ENCODE results near the gene SRR. TPM values are rescaled to one million over a fixed set of nuclear protein-coding genes. Genes with fewer than 3 reads are reported as not detected.

Gene SRR
- total RNA-seq, 1 donor from 2014 or later = 16.3 TPM

GRCh38 chr17:2336852-2337543, 33.2 kb downstream of the SRR start, which contains the start of gene SGSM2:
Gene SGSM2, plus strand, starts transcription at chr17:2337501. Its CDS starts 188 bp downstream, at chr17:2337689.
- TF ChIP-seq, protein P1, sequence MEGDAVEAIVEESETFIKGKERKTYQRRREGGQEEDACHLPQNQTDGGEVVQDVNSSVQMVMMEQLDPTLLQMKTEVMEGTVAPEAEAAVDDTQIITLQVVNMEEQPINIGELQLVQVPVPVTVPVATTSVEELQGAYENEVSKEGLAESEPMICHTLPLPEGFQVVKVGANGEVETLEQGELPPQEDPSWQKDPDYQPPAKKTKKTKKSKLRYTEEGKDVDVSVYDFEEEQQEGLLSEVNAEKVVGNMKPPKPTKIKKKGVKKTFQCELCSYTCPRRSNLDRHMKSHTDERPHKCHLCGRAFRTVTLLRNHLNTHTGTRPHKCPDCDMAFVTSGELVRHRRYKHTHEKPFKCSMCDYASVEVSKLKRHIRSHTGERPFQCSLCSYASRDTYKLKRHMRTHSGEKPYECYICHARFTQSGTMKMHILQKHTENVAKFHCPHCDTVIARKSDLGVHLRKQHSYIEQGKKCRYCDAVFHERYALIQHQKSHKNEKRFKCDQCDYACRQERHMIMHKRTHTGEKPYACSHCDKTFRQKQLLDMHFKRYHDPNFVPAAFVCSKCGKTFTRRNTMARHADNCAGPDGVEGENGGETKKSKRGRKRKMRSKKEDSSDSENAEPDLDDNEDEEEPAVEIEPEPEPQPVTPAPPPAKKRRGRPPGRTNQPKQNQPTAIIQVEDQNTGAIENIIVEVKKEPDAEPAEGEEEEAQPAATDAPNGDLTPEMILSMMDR (IDR thresholded peaks at IDR 0.05) = no peak
- Mint-ChIP-seq H3K36me3 (ENCODE audit: unreplicated experiment) (peaks cover 13% of the 10 kb centered on the region), H3K4me3 (ENCODE audit: unreplicated experiment) (peak within 1 kb of the TSS; percentile 99), H3K27ac (ENCODE audit: unreplicated experiment) (peak within 1 kb of the TSS; percentile 94), H3K9me3 (ENCODE audit: unreplicated experiment) (no peaks in the 10 kb centered on the region), H3K4me1 (ENCODE audit: unreplicated experiment) (peaks cover 25% of the 10 kb centered on the region), H3K27me3 (ENCODE audit: unreplicated experiment) (no peaks in the 10 kb centered on the region)
- DNase-seq (ENCODE audit: extremely low spot score, unreplicated experiment) = peak; percentile 90

DNA sequence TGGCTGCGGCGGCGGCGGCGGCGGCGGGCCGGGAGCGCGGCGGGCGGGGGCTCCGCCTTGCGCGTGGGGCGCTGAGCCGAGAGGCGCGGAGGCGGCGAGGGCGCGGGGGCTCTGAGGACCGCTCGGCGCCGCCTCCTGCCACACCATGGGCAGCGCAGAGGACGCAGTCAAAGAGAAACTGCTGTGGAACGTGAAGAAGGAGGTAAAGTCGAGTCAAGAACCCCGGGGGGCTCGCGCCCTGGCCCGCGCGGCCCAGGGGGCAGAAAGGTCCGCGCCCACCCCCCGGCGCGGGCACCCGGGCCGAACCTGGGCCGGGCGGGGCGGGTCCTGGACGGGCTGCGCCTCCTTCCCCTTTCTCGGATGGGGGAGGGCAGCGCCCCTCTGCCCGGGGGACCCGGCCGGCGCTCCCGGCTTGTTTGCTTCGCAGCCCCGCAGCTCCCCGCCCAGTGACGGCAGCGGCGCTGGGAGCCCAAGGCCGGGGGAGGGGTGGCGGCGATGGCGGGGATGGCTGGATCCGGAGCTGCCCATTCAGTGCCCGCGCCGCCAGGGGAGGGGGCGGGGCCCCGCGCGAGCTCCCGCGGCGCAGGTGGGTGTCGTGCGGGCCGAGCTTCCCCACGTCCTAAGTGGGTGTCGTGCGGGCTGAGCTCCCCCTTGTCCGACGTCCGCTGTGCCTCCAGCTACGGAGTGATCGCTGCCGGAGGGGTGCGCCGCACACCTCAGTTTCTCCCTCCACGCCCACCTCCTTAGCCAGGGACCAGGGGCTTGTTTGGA, 34.0 kb downstream of the SRR start:
- Mint-ChIP-seq H3K4me1 (ENCODE audit: unreplicated experiment) (peaks cover 25% of the 10 kb centered on the region), H3K4me3 (ENCODE audit: unreplicated experiment) (peak overlapping the region; percentile 72), H3K36me3 (ENCODE audit: unreplicated experiment) (peaks cover 13% of the 10 kb centered on the region), H3K9me3 (ENCODE audit: unreplicated experiment) (no peaks in the 10 kb centered on the region), H3K27ac (ENCODE audit: unreplicated experiment) (peak overlapping the region; percentile 63), H3K27me3 (ENCODE audit: unreplicated experiment) (no peaks in the 10 kb centered on the region)
- DNase-seq (ENCODE audit: extremely low spot score, unreplicated experiment) = peak; percentile 89
- TF ChIP-seq, protein P1 (IDR thresholded peaks at IDR 0.05) = no peak

- DNase-seq (ENCODE audit: extremely low spot score, unreplicated experiment) = no peak
- H3K4me1 Mint-ChIP-seq (ENCODE audit: unreplicated experiment) = peaks cover 25% of the 10 kb centered on the region
- TF ChIP-seq, protein P1 (IDR thresholded peaks at IDR 0.05) = no peak
- peak overlapping the region; percentile 72 for H3K4me3 Mint-ChIP-seq (ENCODE audit: unreplicated experiment)
- no peaks in the 10 kb centered on the region for H3K9me3 Mint-ChIP-seq (ENCODE audit: unreplicated experiment)
- H3K36me3 Mint-ChIP-seq (ENCODE audit: unreplicated experiment) = peaks cover 13% of the 10 kb centered on the region
- H3K27ac Mint-ChIP-seq (ENCODE audit: unreplicated experiment) = peak overlapping the region; percentile 63
- no peaks in the 10 kb centered on the region for H3K27me3 Mint-ChIP-seq (ENCODE audit: unreplicated experiment)
Measured at GRCh38 chr17:2338315-2338657, 34.5 kb downstream of the SRR start.

- Mint-ChIP-seq H3K4me1 (ENCODE audit: unreplicated experiment) (peaks cover 14% of the 10 kb centered on the region), H3K4me3 (ENCODE audit: unreplicated experiment) (no peak overlapping the region), H3K9me3 (ENCODE audit: unreplicated experiment) (no peaks in the 10 kb centered on the region), H3K36me3 (ENCODE audit: unreplicated experiment) (peaks cover 2% of the 10 kb centered on the region), H3K27ac (ENCODE audit: unreplicated experiment) (no peak overlapping the region), H3K27me3 (ENCODE audit: unreplicated experiment) (no peaks in the 10 kb centered on the region)
- TF ChIP-seq, protein P1 (IDR thresholded peaks at IDR 0.05) = no peak
- no peak for DNase-seq (ENCODE audit: extremely low spot score, unreplicated experiment)
Measured at GRCh38 chr17:2343421-2343820, 39.7 kb downstream of the SRR start.

DNA sequence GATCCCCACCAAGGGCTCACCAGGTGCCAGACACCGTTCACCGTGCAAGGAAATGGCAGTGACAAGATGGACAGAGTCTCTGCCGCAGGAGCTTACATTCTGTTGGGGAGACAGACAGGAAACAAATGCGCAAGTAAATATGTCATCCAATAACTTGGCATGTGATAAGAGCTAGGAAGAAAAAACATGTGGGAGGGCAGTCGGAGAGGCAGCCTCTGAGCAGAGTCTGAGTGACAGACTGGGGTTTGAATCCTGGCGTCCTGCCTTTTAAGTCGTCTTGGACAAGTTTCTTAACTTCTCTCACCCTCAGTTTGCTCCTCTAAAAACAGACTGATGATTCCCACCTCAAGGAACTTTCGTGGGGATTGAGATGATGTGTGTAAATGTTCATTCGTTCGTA, 40.8 kb downstream of the SRR start:
- DNase-seq (ENCODE audit: extremely low spot score, unreplicated experiment) = no peak
- H3K4me3 Mint-ChIP-seq (ENCODE audit: unreplicated experiment) = no peak overlapping the region
- no peak overlapping the region for H3K27ac Mint-ChIP-seq (ENCODE audit: unreplicated experiment)

More for the DNA sequence above, 40.8 kb downstream of the SRR start:
- no peaks in the 10 kb centered on the region for H3K9me3 Mint-ChIP-seq (ENCODE audit: unreplicated experiment)
- peaks cover 13% of the 10 kb centered on the region for H3K4me1 Mint-ChIP-seq (ENCODE audit: unreplicated experiment)
- no peaks in the 10 kb centered on the region for H3K27me3 Mint-ChIP-seq (ENCODE audit: unreplicated experiment)
- H3K36me3 Mint-ChIP-seq (ENCODE audit: unreplicated experiment) = peaks cover 2% of the 10 kb centered on the region
- TF ChIP-seq, protein P1 (IDR thresholded peaks at IDR 0.05) = no peak
